GM23248 (cell line): ENCODE data around the gene H6PD.

Source experiments
- EZH2 ChIP-seq: fragments of 200-600 bp; sonication (generic); IDR thresholded peaks from 2 replicates; pipeline ENCODE4 v1.6.1; 2018; ENCODE audit warnings: antibody characterized with exemption, mild to moderate bottlenecking; ENCODE audit not compliant: insufficient read depth, poor library complexity, severe bottlenecking
- EZH2phosphoT487 ChIP-seq: fragments of 200-600 bp; sonication (generic); IDR thresholded peaks from 2 replicates; pipeline ENCODE4 v1.6.1; 2018; ENCODE audit warnings: antibody characterized with exemption, moderate library complexity, mild to moderate bottlenecking, low read depth; ENCODE audit not compliant: insufficient read depth

DNA sequence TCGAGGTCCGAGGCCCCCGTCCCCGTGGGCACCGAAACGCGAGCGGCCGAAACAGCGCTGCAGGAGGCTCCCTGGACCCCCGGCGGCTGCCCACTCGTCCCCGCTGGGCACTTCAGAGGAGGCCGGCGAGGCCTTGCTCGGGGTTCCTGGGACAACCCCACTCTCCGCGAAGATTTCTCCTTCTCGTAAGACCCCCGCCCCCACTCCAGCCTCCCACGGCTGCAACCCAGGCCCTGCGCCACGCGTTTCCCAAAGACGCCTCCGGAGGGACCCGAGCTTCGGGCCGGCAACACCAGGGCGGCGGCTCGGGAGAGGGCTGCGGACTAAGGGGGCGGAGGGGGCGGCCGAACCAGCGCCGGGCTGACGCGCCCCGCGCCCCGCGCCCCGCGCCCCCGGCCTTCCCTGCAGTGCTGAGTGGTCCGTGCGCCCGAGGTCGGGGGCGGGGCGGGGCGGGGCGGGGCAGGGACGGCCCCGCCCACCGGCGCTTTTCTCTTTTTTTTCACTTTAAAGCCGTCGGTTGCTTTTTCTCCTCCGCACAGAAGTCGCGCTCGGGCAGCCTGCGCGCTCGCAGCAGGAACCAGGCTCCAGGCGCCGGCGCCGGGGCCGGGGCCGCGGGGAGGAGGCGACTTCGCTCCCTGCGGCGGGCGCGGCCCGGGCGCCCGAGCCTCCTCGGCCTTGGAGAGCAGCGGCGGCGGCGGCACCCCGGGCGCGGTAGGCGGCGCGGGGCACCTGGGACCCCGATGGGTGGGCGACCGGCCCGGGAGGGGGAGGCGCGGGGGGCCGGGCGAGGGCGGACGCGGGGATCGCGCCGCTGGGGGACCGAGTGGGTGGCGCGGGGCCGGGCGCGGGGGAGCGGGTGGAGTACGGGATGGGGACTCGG is 58.0 kb downstream of the H6PD start, which contains the start of gene SPSB1:
- TF ChIP-seq EZH2phosphoT487 (no peak), EZH2 (no peak)
